Bronchus fibroblast of lung (primary cell): ENCODE measurements around the gene PQBP1. TPM values are rescaled to one million over a fixed set of nuclear protein-coding genes. Genes with fewer than 3 reads are reported as not detected.

Source experiments
- total RNA-seq: library from RNA; depleted of rRNA; stranded (reverse); fragments of >200 nt; gene quantifications from 2 replicates; pipeline ENCODE4 v1.2.3, GENCODE V29; 2015

The PQBP1 gene
- total RNA-seq: 68.1 and 77.9 TPM in 2 replicates

GRCh38 chrX:48897625-48898306 is at the start of gene PQBP1, which contains the start of gene TIMM17B:
Gene PQBP1 (plus strand): TSS chrX:48897930. CDS start chrX:48898510, 580 bp downstream.
Gene TIMM17B (minus strand): TSS chrX:48897768. CDS start chrX:48897749, 19 bp downstream.

DNA sequence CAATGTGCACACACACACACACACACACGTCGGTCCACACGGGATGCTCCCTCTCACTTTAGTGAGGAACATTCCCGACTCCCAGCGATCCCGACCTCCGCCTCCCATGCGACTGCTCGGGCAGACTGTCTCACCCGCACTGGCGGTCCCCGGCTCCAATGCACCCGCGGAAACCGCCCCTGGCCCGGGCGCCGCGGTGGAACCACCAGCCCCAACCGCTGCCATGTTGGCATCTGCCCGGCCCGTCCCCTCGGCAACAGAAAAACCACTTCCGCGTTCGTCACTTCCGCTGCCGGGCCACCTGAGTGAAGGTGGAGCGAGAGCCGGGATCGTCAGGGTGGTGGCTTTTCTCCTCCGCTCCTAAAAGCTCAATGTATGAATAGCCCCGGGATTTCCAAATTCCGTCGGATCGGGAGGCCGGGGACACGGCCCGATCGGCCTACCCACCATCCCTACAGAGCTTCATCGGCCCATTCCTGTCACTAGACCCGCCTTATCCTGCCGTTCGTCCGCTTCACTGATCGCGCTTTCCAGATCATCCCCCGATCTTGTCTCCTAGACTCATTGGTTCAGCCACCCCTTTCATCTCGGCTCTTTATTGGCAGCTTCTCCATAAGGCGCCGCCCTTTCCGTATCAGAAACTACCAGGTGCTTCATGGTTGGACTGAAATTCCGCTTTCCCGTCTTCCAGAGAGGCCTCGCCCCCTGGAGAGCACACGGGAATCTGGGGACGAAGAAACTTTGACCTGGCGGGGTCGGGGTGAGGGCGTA is 13.9 kb downstream of the PQBP1 start, which contains the start of gene SLC35A2:
SLC35A2 (minus strand) TSS at position 235 of the 771 bp plus-strand sequence; CDS start at position 225, 10 bp downstream.

DNA sequence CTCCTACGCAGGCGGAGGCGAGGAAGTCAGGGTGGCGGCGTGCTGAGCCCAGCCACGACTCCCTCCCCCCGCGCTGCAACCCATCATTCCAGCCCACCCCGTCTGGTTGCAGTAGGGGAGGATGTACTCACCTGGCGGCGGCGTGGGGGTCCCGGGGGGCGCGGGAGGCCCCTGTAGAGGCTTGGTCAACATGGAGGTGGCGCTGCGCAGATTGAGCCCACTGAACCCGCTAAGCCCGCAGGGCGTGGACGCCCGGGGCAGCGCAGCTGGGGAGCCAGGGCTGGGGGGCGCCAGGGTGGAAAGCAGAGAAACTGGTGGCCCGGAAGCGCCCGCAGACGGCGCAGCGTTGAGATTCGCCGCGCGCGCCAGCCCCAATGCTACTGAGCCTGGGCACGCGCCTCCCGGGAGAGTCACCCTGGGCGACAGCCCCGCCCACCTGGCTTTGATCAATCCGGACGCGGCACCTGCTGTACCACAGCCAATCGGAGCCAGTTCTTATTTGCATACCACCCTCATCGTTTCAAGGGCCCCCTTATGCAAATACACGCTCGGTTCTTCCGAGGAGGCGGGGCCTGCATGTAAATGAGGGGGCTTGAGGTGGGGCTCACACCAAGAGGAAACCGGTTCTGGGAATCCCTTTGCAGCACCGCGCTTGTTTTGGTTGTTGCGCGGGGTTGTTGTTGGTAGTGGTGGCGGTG is 21.1 kb downstream of the PQBP1 start, which contains the start of gene PIM2:
PIM2 (minus strand) TSS at position 382 of the 698 bp plus-strand sequence; CDS start at position 192, 190 bp downstream.

Other genes with a start within 250 kb of the PQBP1 start
- 0.17 and 0.89 TPM in 2 replicates for gene WAS, start 214.1 kb upstream of the PQBP1 start, total RNA-seq
- 21.7 and 23.6 TPM in 2 replicates for gene SUV39H1, start 201.2 kb upstream of the PQBP1 start, total RNA-seq
- gene GLOD5, start 136.2 kb upstream of the PQBP1 start, total RNA-seq: not detected in 2 replicates
- gene GATA1, start 111.3 kb upstream of the PQBP1 start, total RNA-seq: not detected in 2 replicates
- gene HDAC6, start 95.9 kb upstream of the PQBP1 start, total RNA-seq: 42.8 and 51.6 TPM in 2 replicates
- gene ERAS, start 71.4 kb upstream of the PQBP1 start, total RNA-seq: not detected in 2 replicates
- 0.17 TPM in 1 of 2 replicates, not detected in the other for gene PCSK1N, start 62.3 kb upstream of the PQBP1 start, total RNA-seq
- gene TIMM17B, start 162 bp upstream of the PQBP1 start, total RNA-seq: 58.7 and 71.3 TPM in 2 replicates
- gene SLC35A2, start 13.7 kb downstream of the PQBP1 start, total RNA-seq: 30.9 and 35.3 TPM in 2 replicates
- gene PIM2, start 21.1 kb downstream of the PQBP1 start, total RNA-seq: 10.9 and 11.9 TPM in 2 replicates
- 37.0 and 38.7 TPM in 2 replicates for gene OTUD5, start 59.7 kb downstream of the PQBP1 start, total RNA-seq
- 1.3 TPM in 2 replicates for gene KCND1, start 73.9 kb downstream of the PQBP1 start, total RNA-seq
- 10.8 and 11.0 TPM in 2 replicates for gene GRIPAP1, start 104.3 kb downstream of the PQBP1 start, total RNA-seq
- gene TFE3, start 145.4 kb downstream of the PQBP1 start, total RNA-seq: 46.1 and 51.9 TPM in 2 replicates
- 0.50 and 1.5 TPM in 2 replicates for gene CCDC120, start 161.1 kb downstream of the PQBP1 start, total RNA-seq
- gene PRAF2, start 176.1 kb downstream of the PQBP1 start, total RNA-seq: 25.6 and 32.1 TPM in 2 replicates
- gene WDR45, start 182.0 kb downstream of the PQBP1 start, total RNA-seq: 45.6 and 47.2 TPM in 2 replicates
- gene GPKOW, start 225.8 kb downstream of the PQBP1 start, total RNA-seq: 14.6 TPM in 2 replicates